ENCODE measurements around the gene FOXJ1. TPM values are rescaled to one million over a fixed set of nuclear protein-coding genes. Genes with fewer than 3 reads are reported as not detected.

The FOXJ1 gene
- polyA plus RNA-seq, 3 donors, result 15.0 to 21.0 (median 17.7) TPM

- no peak for DNase-seq (ENCODE audit: low read depth in 3 of 3, low spot score in 2 of 3)
Observed at GRCh38 chr17:76097716-76098295, 43.2 kb downstream of the FOXJ1 start.

- no peak for DNase-seq (ENCODE audit: low read depth in 3 of 3, low spot score in 2 of 3)
Observed at GRCh38 chr17:76095943-76096342, 45.1 kb downstream of the FOXJ1 start.

- DNase-seq (ENCODE audit: low read depth in 3 of 3, low spot score in 2 of 3), result no peak
Observed at GRCh38 chr17:76094046-76094445, 47.0 kb downstream of the FOXJ1 start.

- no peak for DNase-seq (ENCODE audit: low read depth in 3 of 3, low spot score in 2 of 3)
Observed at GRCh38 chr17:76092526-76093413, 48.3 kb downstream of the FOXJ1 start.

- DNase-seq (ENCODE audit: low read depth in 3 of 3, low spot score in 2 of 3), result no peak
Observed at GRCh38 chr17:76091526-76092286, 49.3 kb downstream of the FOXJ1 start.

GRCh38 chr17:76090517-76091129 is 50.4 kb downstream of the FOXJ1 start:
- DNase-seq (ENCODE audit: low read depth in 3 of 3, low spot score in 2 of 3), result no peak

GRCh38 chr17:76089680-76090516 is 51.1 kb downstream of the FOXJ1 start:
- DNase-seq (ENCODE audit: low read depth in 3 of 3, low spot score in 2 of 3), result no peak

GRCh38 chr17:76088868-76089576 is 52.0 kb downstream of the FOXJ1 start:
- DNase-seq (ENCODE audit: low read depth in 3 of 3, low spot score in 2 of 3), result no peak

- DNase-seq (ENCODE audit: low read depth in 3 of 3, low spot score in 2 of 3), result no peak
Observed at GRCh38 chr17:76088041-76088867, 52.8 kb downstream of the FOXJ1 start.

GRCh38 chr17:76087531-76087930 is 53.5 kb downstream of the FOXJ1 start:
- no peak for DNase-seq (ENCODE audit: low read depth in 3 of 3, low spot score in 2 of 3)

GRCh38 chr17:76086384-76086783 is 54.7 kb downstream of the FOXJ1 start:
- DNase-seq (ENCODE audit: low read depth in 3 of 3, low spot score in 2 of 3), result no peak

Other genes starting within 250 kb of the FOXJ1 start
- 10 to 100 TPM; 11.1 to 12.4 (median 11.3) TPM for gene TRIM65, start 244.3 kb downstream of the FOXJ1 start, polyA plus RNA-seq (ENCODE audit: insufficient read length in 3 of 3)
- 10 to 100 TPM; 66.2 to 77.1 (median 66.7) TPM for gene MRPL38, start 236.4 kb downstream of the FOXJ1 start, polyA plus RNA-seq (ENCODE audit: insufficient read length in 3 of 3)
- gene FBF1, start 200.2 kb downstream of the FOXJ1 start, polyA plus RNA-seq (ENCODE audit: insufficient read length in 3 of 3), result 1 to 10 TPM; 6.6 to 8.3 (median 7.0) TPM
- gene ACOX1, start 162.1 kb downstream of the FOXJ1 start, polyA plus RNA-seq (ENCODE audit: insufficient read length in 3 of 3), result 10 to 100 TPM; 30.3 to 42.7 (median 34.3) TPM
- gene TEN1, start 162.0 kb downstream of the FOXJ1 start, polyA plus RNA-seq (ENCODE audit: insufficient read length in 3 of 3), result 10 to 100 TPM; 15.1 to 24.2 (median 22.9) TPM
- 10 to 100 TPM in 2 of 3 donors, 1 to 10 TPM in 1; 9.7 to 12.8 (median 10.8) TPM for gene CDK3, start 140.4 kb downstream of the FOXJ1 start, polyA plus RNA-seq (ENCODE audit: insufficient read length in 3 of 3)
- gene EVPL, start 113.9 kb downstream of the FOXJ1 start, polyA plus RNA-seq (ENCODE audit: insufficient read length in 3 of 3), result 10 to 100 TPM; 14.4 to 16.0 (median 14.9) TPM
- 100 to 1,000 TPM; 101 to 110 (median 103) TPM for gene SRP68, start 68.7 kb downstream of the FOXJ1 start, polyA plus RNA-seq (ENCODE audit: insufficient read length in 3 of 3)
- under 1 TPM in 1 of 3 donors, not detected in 2; 0.26 TPM for gene GALR2, start 66.5 kb downstream of the FOXJ1 start, polyA plus RNA-seq (ENCODE audit: insufficient read length in 3 of 3)
- gene ZACN, start 62.1 kb downstream of the FOXJ1 start, polyA plus RNA-seq (ENCODE audit: insufficient read length in 3 of 3), result 10 to 100 TPM in 2 of 3 donors, 1 to 10 TPM in 1; 6.2 to 18.4 (median 16.0) TPM
- 100 to 1,000 TPM; 138 to 168 (median 146) TPM for gene EXOC7, start 37.5 kb downstream of the FOXJ1 start, polyA plus RNA-seq (ENCODE audit: insufficient read length in 3 of 3)
- 10 to 100 TPM; 26.1 to 29.1 (median 27.5) TPM for gene RNF157, start 99.2 kb upstream of the FOXJ1 start, polyA plus RNA-seq (ENCODE audit: insufficient read length in 3 of 3)
- 10 to 100 TPM; 21.8 to 28.5 (median 23.6) TPM for gene UBALD2, start 124.1 kb upstream of the FOXJ1 start, polyA plus RNA-seq (ENCODE audit: insufficient read length in 3 of 3)
- 1 to 10 TPM; 4.2 to 5.0 (median 5.0) TPM for gene QRICH2, start 167.0 kb upstream of the FOXJ1 start, polyA plus RNA-seq (ENCODE audit: insufficient read length in 3 of 3)
- gene PRPSAP1, start 212.7 kb upstream of the FOXJ1 start, polyA plus RNA-seq (ENCODE audit: insufficient read length in 3 of 3), result 10 to 100 TPM; 81.1 to 85.4 (median 83.9) TPM
- 1 to 10 TPM; 1.7 to 2.5 (median 2.3) TPM for gene SPHK1, start 243.4 kb upstream of the FOXJ1 start, polyA plus RNA-seq (ENCODE audit: insufficient read length in 3 of 3)

Data from right renal cortex interstitium (tissue), 3 donors.